ENCODE results near the gene RFLNA.

Gene RFLNA

GRCh38 chr12:124259154-124260066 is 35.5 kb upstream of the RFLNA start:
- no peak overlapping the region for H3K4me3 ChIP-seq (ENCODE audit: low read depth, low read length)
- DNase-seq (ENCODE audit: low read depth): peak; percentile 67
- TF ChIP-seq CTCF (conservative IDR thresholded peaks at IDR 0.05; ENCODE audit: low read depth, low read length): no peak

DNA sequence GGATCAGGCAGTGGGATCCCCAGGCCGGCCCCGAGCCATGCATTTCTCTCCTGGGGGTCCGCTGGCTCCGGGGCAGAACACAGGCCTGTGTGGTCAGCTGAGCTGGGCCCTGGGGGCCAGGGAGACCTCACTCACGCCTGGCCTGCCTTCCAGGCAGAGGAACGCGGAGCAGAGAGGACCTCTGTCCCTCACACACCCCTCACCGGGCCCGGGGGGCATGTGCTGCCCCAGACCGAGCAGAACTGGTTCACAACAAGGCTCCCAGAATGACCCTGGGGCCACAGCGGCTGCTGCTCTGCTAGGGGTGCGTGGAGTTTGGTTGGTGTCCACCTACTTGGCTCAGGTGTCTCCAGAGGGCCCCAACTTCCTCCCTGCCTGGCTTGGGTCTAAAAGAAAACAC is 33.0 kb upstream of the RFLNA start:
- no peak for DNase-seq (ENCODE audit: low read depth)
- no peak overlapping the region for H3K4me3 ChIP-seq (ENCODE audit: low read depth, low read length)
- TF ChIP-seq CTCF (conservative IDR thresholded peaks at IDR 0.05; ENCODE audit: low read depth, low read length): no peak

DNA sequence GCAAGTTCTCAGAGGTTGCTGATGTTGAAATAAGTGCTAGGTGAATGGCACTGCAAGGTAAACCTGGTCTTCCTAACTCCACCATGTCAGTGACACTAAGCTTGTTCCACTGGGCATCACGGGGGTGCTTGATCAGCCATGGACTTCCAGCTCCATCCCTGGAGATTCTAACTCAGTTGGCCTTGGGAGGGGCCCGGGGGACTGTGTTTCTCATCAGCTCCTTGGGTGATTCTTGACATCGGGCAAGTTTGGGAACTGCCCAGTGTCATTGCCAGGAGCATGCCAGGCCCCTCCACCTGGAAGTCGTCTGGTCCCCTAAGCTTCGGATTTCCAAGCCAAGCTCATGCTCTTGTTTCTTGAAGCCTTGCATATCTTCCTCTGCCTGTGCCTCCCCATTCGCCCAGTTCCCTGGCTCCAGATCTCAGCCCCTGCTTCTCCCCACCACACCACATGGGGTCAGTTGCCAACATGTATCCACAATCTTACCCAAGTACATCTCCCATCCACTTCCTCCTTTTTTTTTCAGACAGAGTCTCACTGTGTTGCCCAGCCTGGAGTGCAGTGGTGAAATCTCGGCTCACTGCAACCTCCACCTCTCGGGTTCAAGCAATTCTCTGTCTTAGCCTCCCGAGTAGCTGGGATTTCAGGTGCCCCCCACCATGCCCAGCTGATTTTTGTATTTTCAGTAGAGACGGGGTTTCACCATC is 30.7 kb upstream of the RFLNA start:
- no peak for TF ChIP-seq CTCF (conservative IDR thresholded peaks at IDR 0.05; ENCODE audit: low read depth, low read length)
- no peak overlapping the region for H3K4me3 ChIP-seq (ENCODE audit: low read depth, low read length)
- DNase-seq (ENCODE audit: low read depth): no peak

GRCh38 chr12:124264879-124265278 is 30.0 kb upstream of the RFLNA start:
- no peak overlapping the region for H3K4me3 ChIP-seq (ENCODE audit: low read depth, low read length)
- no peak for TF ChIP-seq CTCF (conservative IDR thresholded peaks at IDR 0.05; ENCODE audit: low read depth, low read length)
- DNase-seq (ENCODE audit: low read depth): no peak

- no peak overlapping the region for H3K4me3 ChIP-seq (ENCODE audit: low read depth, low read length)
- no peak for DNase-seq (ENCODE audit: low read depth)
- TF ChIP-seq CTCF (conservative IDR thresholded peaks at IDR 0.05; ENCODE audit: low read depth, low read length): no peak
Measured at GRCh38 chr12:124267205-124267778, 27.6 kb upstream of the RFLNA start.

- TF ChIP-seq CTCF (conservative IDR thresholded peaks at IDR 0.05; ENCODE audit: low read depth, low read length): no peak
- no peak for DNase-seq (ENCODE audit: low read depth)
- no peak overlapping the region for H3K4me3 ChIP-seq (ENCODE audit: low read depth, low read length)
Measured at GRCh38 chr12:124270671-124271070, 24.2 kb upstream of the RFLNA start.

Measured in choroid plexus epithelial cell (primary cell).